ENCODE data around the gene MCRIP1.

DNA sequence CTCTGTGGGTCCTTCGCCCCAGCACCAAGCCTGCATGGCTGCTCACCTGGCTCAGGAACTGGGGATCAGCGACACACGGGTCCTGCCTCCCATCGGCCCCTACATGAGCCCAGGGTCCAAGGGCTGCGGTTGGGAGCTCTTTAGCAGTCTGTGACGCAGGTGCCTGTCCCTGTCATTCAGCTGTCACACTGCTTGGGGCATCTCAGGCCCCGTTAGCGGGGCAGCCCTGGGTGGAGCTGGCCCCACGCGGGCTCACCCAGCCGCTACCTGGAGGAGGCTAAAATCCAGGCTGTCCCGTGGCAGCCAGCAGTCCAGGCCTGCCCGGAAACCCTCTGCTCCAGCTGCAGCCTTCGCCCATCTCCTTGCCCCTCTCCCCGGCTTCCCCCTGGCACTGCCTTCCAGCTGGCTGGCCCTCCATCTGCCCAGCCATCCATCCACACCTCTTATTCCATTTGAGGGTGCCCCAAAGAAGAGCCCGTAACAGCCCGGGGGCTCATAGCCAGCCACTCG lies 25.8 kb downstream of the MCRIP1 start:
- TF ChIP-seq, protein P1, sequence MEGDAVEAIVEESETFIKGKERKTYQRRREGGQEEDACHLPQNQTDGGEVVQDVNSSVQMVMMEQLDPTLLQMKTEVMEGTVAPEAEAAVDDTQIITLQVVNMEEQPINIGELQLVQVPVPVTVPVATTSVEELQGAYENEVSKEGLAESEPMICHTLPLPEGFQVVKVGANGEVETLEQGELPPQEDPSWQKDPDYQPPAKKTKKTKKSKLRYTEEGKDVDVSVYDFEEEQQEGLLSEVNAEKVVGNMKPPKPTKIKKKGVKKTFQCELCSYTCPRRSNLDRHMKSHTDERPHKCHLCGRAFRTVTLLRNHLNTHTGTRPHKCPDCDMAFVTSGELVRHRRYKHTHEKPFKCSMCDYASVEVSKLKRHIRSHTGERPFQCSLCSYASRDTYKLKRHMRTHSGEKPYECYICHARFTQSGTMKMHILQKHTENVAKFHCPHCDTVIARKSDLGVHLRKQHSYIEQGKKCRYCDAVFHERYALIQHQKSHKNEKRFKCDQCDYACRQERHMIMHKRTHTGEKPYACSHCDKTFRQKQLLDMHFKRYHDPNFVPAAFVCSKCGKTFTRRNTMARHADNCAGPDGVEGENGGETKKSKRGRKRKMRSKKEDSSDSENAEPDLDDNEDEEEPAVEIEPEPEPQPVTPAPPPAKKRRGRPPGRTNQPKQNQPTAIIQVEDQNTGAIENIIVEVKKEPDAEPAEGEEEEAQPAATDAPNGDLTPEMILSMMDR (conservative IDR thresholded peaks at IDR 0.05 in 1 of 2, IDR thresholded peaks at IDR 0.05 in 1 of 2; ENCODE audit: extremely low read depth in 1 of 2, insufficient read depth in 1 of 2, low read depth in 1 of 2, low read length in 2 of 2): no peak
- no peak for TF ChIP-seq EZH2 (IDR thresholded peaks at IDR 0.05; ENCODE audit: borderline replicate concordance, low read length)

Data from mammary epithelial cell (primary cell).